Stimulated activated naive CD4-positive, alpha-beta T cell treated with Interleukin-2 at 50 U/mL for 16 hours (primary cell): Measurements from ENCODE around the gene ADAT1.
A peak's percentile ranks its signal among the peaks of the same experiment; 100 is the strongest.

Experiments
- DNase-seq: peaks from one replicate; lab custom pipeline; 2025; lab: John Stamatoyannopoulos, UW

Gene ADAT1

GRCh38 chr16:75622761-75623605 lies at the start of gene ADAT1:
Gene ADAT1 (minus strand): TSS chr16:75623281. CDS start chr16:75620799, 2,482 bp downstream.
- peak; percentile 98 for DNase-seq

- DNase-seq: no peak
These were observed 44.4 kb upstream of the ADAT1 start for GRCh38 chr16:75667503-75667902.

GRCh38 chr16:75660726-75661302 lies 37.7 kb upstream of the ADAT1 start:
- DNase-seq: no peak

GRCh38 chr16:75660321-75660720 lies 37.2 kb upstream of the ADAT1 start:
- no peak for DNase-seq

GRCh38 chr16:75658175-75658574 lies 35.1 kb upstream of the ADAT1 start:
- DNase-seq: no peak

GRCh38 chr16:75653922-75654321 lies 30.8 kb upstream of the ADAT1 start:
- DNase-seq: no peak

- peak; percentile 85 for DNase-seq
These were observed 25.4 kb upstream of the ADAT1 start for GRCh38 chr16:75648265-75649076.

GRCh38 chr16:75647492-75648264 lies 24.6 kb upstream of the ADAT1 start, which contains the start of the genes KARS1 and TERF2IP:
Gene KARS1 (minus strand): TSS chr16:75647665. CDS start chr16:75647639, 26 bp downstream.
Gene TERF2IP (plus strand): TSS chr16:75647773. CDS start chr16:75647883, 110 bp downstream.
- peak; percentile 94 for DNase-seq

GRCh38 chr16:75647112-75647491 lies 24.0 kb upstream of the ADAT1 start:
- DNase-seq: no peak

GRCh38 chr16:75644240-75645012 lies 21.3 kb upstream of the ADAT1 start:
- no peak for DNase-seq

GRCh38 chr16:75640598-75640997 lies 17.5 kb upstream of the ADAT1 start:
- DNase-seq: no peak

GRCh38 chr16:75635036-75635435 lies 12.0 kb upstream of the ADAT1 start:
- no peak for DNase-seq

- DNase-seq: no peak
These were observed 9.8 kb upstream of the ADAT1 start for GRCh38 chr16:75632857-75633256.

GRCh38 chr16:75630052-75630451 lies 7.0 kb upstream of the ADAT1 start:
- DNase-seq: no peak

GRCh38 chr16:75629132-75629531 lies 6.1 kb upstream of the ADAT1 start:
- no peak for DNase-seq

- DNase-seq: no peak
These were observed 5.3 kb upstream of the ADAT1 start for GRCh38 chr16:75628351-75628750.

- DNase-seq: no peak
These were observed 4.8 kb upstream of the ADAT1 start for GRCh38 chr16:75627851-75628250.

- DNase-seq: no peak
These were observed 3.7 kb upstream of the ADAT1 start for GRCh38 chr16:75626806-75627205.

- DNase-seq: no peak
These were observed 1.8 kb upstream of the ADAT1 start for GRCh38 chr16:75624921-75625334.

- no peak for DNase-seq
These were observed 2.0 kb downstream of the ADAT1 start for GRCh38 chr16:75621170-75621477.
